ENCODE data around the gene SLC12A9. TPM values are rescaled to one million over a fixed set of nuclear protein-coding genes. Genes with fewer than 3 reads are reported as not detected.

SLC12A9 gene
- total RNA-seq, 5 donors from 2014 or later (not counting 1 experiment from before 2014, with no cell fraction given): 49.9 to 72.6 (median 70.2) TPM

- POLR2A ChIA-PET: no interaction called here
- H3K27ac ChIP-seq (ENCODE audit: low read length): no peak overlapping the region
- no peak overlapping the region for H3K4me3 ChIP-seq (ENCODE audit: control insufficient read depth in 1 of 2, extremely low read depth in 1 of 2, low read length in 1 of 2)
- WGBS (ENCODE audit: insufficient coverage): 45% methylated on average over 25 of the region's 40 CpGs
- Mint-ChIP-seq H3K36me3 (no peaks in the 10 kb centered on the region), H3K9me3 (no peaks in the 10 kb centered on the region), H3K4me3 (peak overlapping the region in 1 of 3 donors; percentile 64), H3K4me1 (peaks cover 10 to 28% (median 15%) of the 10 kb centered on the region in 3 donors), H3K27me3 (peaks cover 31 to 54% of the 10 kb centered on the region in 2 donors), H3K27ac (no peak overlapping the region)
- CTCF ChIA-PET: interaction anchor here in 1 of 2 donors (0.5 kb wide), 1 partner anchor 249 kb away, joined by 4 read pairs; no protein-coding TSS in a partner anchor
- no peaks in the 10 kb centered on the region for H3K36me3 ChIP-seq (ENCODE audit: control insufficient read depth in 2 of 2, extremely low read depth in 1 of 2, insufficient read depth in 1 of 2, low read length in 1 of 2)
- H3K4me1 ChIP-seq (ENCODE audit: control insufficient read depth in 1 of 2, extremely low read depth in 1 of 2, insufficient read depth in 2 of 2, low read length in 2 of 2): peaks cover 4 to 43% of the 10 kb centered on the region in 2 experiments
- no peaks in the 10 kb centered on the region for H3K9me3 ChIP-seq
- DNase-seq (no peak), ATAC-seq (replicated peaks in 1 of 4) (no peak)
- peaks cover 3 to 83% of the 10 kb centered on the region in 2 experiments for H3K27me3 ChIP-seq (replicated peaks in 1 of 2; ENCODE audit: control insufficient read depth in 2 of 2, extremely low read depth in 1 of 2, insufficient read depth in 2 of 2, low read length in 1 of 2)
Measured at GRCh38 chr7:100893910-100894721, 41.6 kb downstream of the SLC12A9 start.

GRCh38 chr7:100894860-100895700 is 42.6 kb downstream of the SLC12A9 start:
- peaks cover 31 to 55% of the 10 kb centered on the region in 2 donors for H3K27me3 Mint-ChIP-seq
- under 1% methylated on average over 52 of the region's 83 CpGs for WGBS (ENCODE audit: insufficient coverage)
- H3K4me3 ChIP-seq (ENCODE audit: control insufficient read depth in 1 of 2, extremely low read depth in 1 of 2, low read length in 1 of 2): peak overlapping the region; percentile 53 to 66

DNA sequence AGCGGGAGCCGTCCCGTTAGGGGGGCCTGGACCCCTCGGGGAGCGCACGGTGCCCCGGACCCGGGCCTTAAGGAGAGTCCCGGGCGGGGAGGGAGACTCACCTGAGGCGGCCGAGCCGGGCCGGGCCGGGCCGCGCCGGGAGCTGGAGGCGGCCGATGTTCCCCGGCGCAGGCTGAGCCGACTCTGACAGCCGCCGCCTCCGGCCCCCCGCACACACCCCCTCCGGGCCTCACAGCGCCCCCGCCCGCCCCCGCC is 43.1 kb downstream of the SLC12A9 start, which contains the start of gene ACHE:
ACHE (minus strand) TSS at position 188 of the 255 bp plus-strand sequence. CDS start 1,656 bp downstream, outside the sequence.
- DNase-seq: no peak
- H3K27me3 ChIP-seq (replicated peaks in 1 of 2; ENCODE audit: control insufficient read depth in 2 of 2, extremely low read depth in 1 of 2, insufficient read depth in 2 of 2, low read length in 1 of 2): peaks cover 3 to 89% of the 10 kb centered on the region in 2 experiments
- no peaks in the 10 kb centered on the region for H3K36me3 ChIP-seq (ENCODE audit: control insufficient read depth in 2 of 2, extremely low read depth in 1 of 2, insufficient read depth in 1 of 2, low read length in 1 of 2)
- peak; percentile 7 to 28 (median 21) for ATAC-seq (replicated peaks in 1 of 4)
- peak within 1 kb of the TSS; percentile 53 to 66 for H3K4me3 ChIP-seq (ENCODE audit: control insufficient read depth in 1 of 2, extremely low read depth in 1 of 2, low read length in 1 of 2)
- H3K36me3 Mint-ChIP-seq: no peaks in the 10 kb centered on the region
- WGBS (ENCODE audit: insufficient coverage): 1% methylated on average over 10 of the region's 32 CpGs
- no peaks in the 10 kb centered on the region for H3K9me3 ChIP-seq
- ChIA-PET POLR2A (no interaction called here), CTCF (no interaction called here)
- peak within 1 kb of the TSS; percentile 77 to 79 (median 78) for H3K4me3 Mint-ChIP-seq
- no peaks in the 10 kb centered on the region for H3K9me3 Mint-ChIP-seq
- no peak within 1 kb of the TSS for H3K27ac ChIP-seq (ENCODE audit: low read length)
- H3K4me1 Mint-ChIP-seq: peaks cover 9 to 21% (median 10%) of the 10 kb centered on the region in 3 donors
- H3K27me3 Mint-ChIP-seq: peaks cover 30 to 57% of the 10 kb centered on the region in 2 donors
- H3K4me1 ChIP-seq (ENCODE audit: control insufficient read depth in 1 of 2, extremely low read depth in 1 of 2, insufficient read depth in 2 of 2, low read length in 2 of 2): peaks cover 4 to 31% of the 10 kb centered on the region in 2 experiments
- H3K27ac Mint-ChIP-seq: peak within 1 kb of the TSS; percentile 31 to 55

More at GRCh38 chr7:100894860-100895700, 42.6 kb downstream of the SLC12A9 start:
- H3K4me1 Mint-ChIP-seq: peaks cover 10 to 27% (median 15%) of the 10 kb centered on the region in 3 donors
- POLR2A ChIA-PET: no interaction called here
- Histone ChIP-seq H3K27ac (ENCODE audit: low read length) (no peak overlapping the region), H3K27me3 (replicated peaks in 1 of 2; ENCODE audit: control insufficient read depth in 2 of 2, extremely low read depth in 1 of 2, insufficient read depth in 2 of 2, low read length in 1 of 2) (peaks cover 3 to 90% of the 10 kb centered on the region in 2 experiments), H3K36me3 (ENCODE audit: control insufficient read depth in 2 of 2, extremely low read depth in 1 of 2, insufficient read depth in 1 of 2, low read length in 1 of 2) (no peaks in the 10 kb centered on the region), H3K9me3 (no peaks in the 10 kb centered on the region), H3K4me1 (ENCODE audit: control insufficient read depth in 1 of 2, extremely low read depth in 1 of 2, insufficient read depth in 2 of 2, low read length in 2 of 2) (peaks cover 4 to 37% of the 10 kb centered on the region in 2 experiments)
- ATAC-seq (replicated peaks in 1 of 4): peak; percentile 24 to 31 (median 26)
- CTCF ChIA-PET: interaction anchor here in 1 of 2 donors (0.7 kb wide), 1 partner anchor 18 kb away, joined by 3 read pairs; no protein-coding TSS in a partner anchor
- DNase-seq: peak in 24 of 35 experiments; percentile 23 to 68 (median 46)
- H3K9me3 Mint-ChIP-seq: no peaks in the 10 kb centered on the region
- no peak overlapping the region for H3K27ac Mint-ChIP-seq
- H3K36me3 Mint-ChIP-seq: no peaks in the 10 kb centered on the region
- H3K4me3 Mint-ChIP-seq: peak overlapping the region in 2 of 3 donors; percentile 17 to 77

GRCh38 chr7:100895956-100896731 is 43.6 kb downstream of the SLC12A9 start:
- ChIA-PET POLR2A (no interaction called here), CTCF (no interaction called here)
- Mint-ChIP-seq H3K27ac (peak overlapping the region; percentile 31 to 55), H3K4me1 (peaks cover 6 to 20% (median 10%) of the 10 kb centered on the region in 3 donors), H3K27me3 (peaks cover 33 to 61% of the 10 kb centered on the region in 2 donors), H3K36me3 (no peaks in the 10 kb centered on the region), H3K4me3 (peak overlapping the region; percentile 77 to 79 (median 78)), H3K9me3 (no peaks in the 10 kb centered on the region)
- no peaks in the 10 kb centered on the region for H3K36me3 ChIP-seq (ENCODE audit: control insufficient read depth in 2 of 2, extremely low read depth in 1 of 2, insufficient read depth in 1 of 2, low read length in 1 of 2)
- H3K4me3 ChIP-seq (ENCODE audit: control insufficient read depth in 1 of 2, extremely low read depth in 1 of 2, low read length in 1 of 2): peak overlapping the region; percentile 24 to 61
- DNase-seq (peak in 5 of 35 experiments; percentile 31 to 58 (median 48)), ATAC-seq (replicated peaks in 1 of 4) (peak in 3 of 4 experiments; percentile 13 to 34 (median 22))
- no peaks in the 10 kb centered on the region for H3K9me3 ChIP-seq
- peaks cover 4 to 26% of the 10 kb centered on the region in 2 experiments for H3K4me1 ChIP-seq (ENCODE audit: control insufficient read depth in 1 of 2, extremely low read depth in 1 of 2, insufficient read depth in 2 of 2, low read length in 2 of 2)
- H3K27ac ChIP-seq (ENCODE audit: low read length): no peak overlapping the region
- H3K27me3 ChIP-seq (replicated peaks in 1 of 2; ENCODE audit: control insufficient read depth in 2 of 2, extremely low read depth in 1 of 2, insufficient read depth in 2 of 2, low read length in 1 of 2): peaks cover 3 to 89% of the 10 kb centered on the region in 2 experiments
- WGBS (ENCODE audit: insufficient coverage): 10% methylated on average over 48 of the region's 54 CpGs

- H3K4me3 Mint-ChIP-seq: peak overlapping the region; percentile 36 to 78 (median 77)
- H3K4me1 ChIP-seq (ENCODE audit: control insufficient read depth in 1 of 2, extremely low read depth in 1 of 2, insufficient read depth in 2 of 2, low read length in 2 of 2): peaks cover 4 to 24% of the 10 kb centered on the region in 2 experiments
- 1% methylated on average over 77 of the region's 95 CpGs for WGBS (ENCODE audit: insufficient coverage)
- H3K27ac Mint-ChIP-seq: no peak overlapping the region
- DNase-seq: peak in 22 of 35 experiments; percentile 21 to 76 (median 55)
- peaks cover 6 to 15% (median 7%) of the 10 kb centered on the region in 3 donors for H3K4me1 Mint-ChIP-seq
- peaks cover 30 to 54% of the 10 kb centered on the region in 2 donors for H3K27me3 Mint-ChIP-seq
- no peaks in the 10 kb centered on the region for H3K36me3 Mint-ChIP-seq
- ATAC-seq (replicated peaks in 1 of 4): peak; percentile 56 to 67 (median 65)
- ChIA-PET POLR2A (no interaction called here), CTCF (interaction anchor here in 1 of 2 donors (1.3 kb wide), 1 partner anchor 161 kb away, joined by 6 read pairs; no protein-coding TSS in a partner anchor)
- no peak overlapping the region for H3K27ac ChIP-seq (ENCODE audit: low read length)
- H3K27me3 ChIP-seq (replicated peaks in 1 of 2; ENCODE audit: control insufficient read depth in 2 of 2, extremely low read depth in 1 of 2, insufficient read depth in 2 of 2, low read length in 1 of 2): peaks cover 3 to 84% of the 10 kb centered on the region in 2 experiments
- no peaks in the 10 kb centered on the region for H3K36me3 ChIP-seq (ENCODE audit: control insufficient read depth in 2 of 2, extremely low read depth in 1 of 2, insufficient read depth in 1 of 2, low read length in 1 of 2)
- H3K9me3 ChIP-seq: no peaks in the 10 kb centered on the region
- peak overlapping the region in 1 of 2 donors; percentile 61 for H3K4me3 ChIP-seq (ENCODE audit: control insufficient read depth in 1 of 2, extremely low read depth in 1 of 2, low read length in 1 of 2)
- no peaks in the 10 kb centered on the region for H3K9me3 Mint-ChIP-seq
Measured at GRCh38 chr7:100896732-100897608, 44.5 kb downstream of the SLC12A9 start.

All from T-cell (primary cell).